ENCODE results near the gene MXRA8.

Gene MXRA8

DNA sequence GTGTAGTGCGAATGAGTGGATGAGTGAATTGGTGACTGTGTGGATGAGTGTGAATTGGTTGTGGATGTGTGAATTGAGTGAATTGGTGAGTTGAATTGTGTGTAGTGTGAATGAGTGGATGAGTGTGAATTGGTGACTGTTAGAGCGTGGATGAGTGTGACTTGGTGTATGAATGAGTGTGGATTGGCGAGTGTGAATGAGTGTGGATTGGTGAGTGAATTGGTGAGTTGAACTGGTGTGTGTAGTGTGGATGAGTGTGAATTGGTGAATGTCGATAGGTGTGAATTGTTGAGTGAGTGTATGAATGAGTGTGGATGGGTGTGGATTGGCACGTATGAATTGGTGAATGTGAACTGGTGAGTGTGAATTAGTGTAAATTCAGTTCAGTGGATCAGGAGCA lies 9.0 kb upstream of the MXRA8 start:
- H3K36me3 Mint-ChIP-seq (ENCODE audit: low read depth), result no peaks in the 10 kb centered on the region
- H3K27me3 Mint-ChIP-seq, result peaks cover 7% of the 10 kb centered on the region
- no peak overlapping the region for H3K4me3 Mint-ChIP-seq
- H3K9me3 Mint-ChIP-seq, result no peaks in the 10 kb centered on the region
- no peak overlapping the region for H3K27ac Mint-ChIP-seq
- intact Hi-C loops (cut with micrococcal nuclease), result no loop called here
- H3K4me1 Mint-ChIP-seq (ENCODE audit: low read depth), result peaks cover 6% of the 10 kb centered on the region

- H3K4me3 Mint-ChIP-seq, result no peak overlapping the region
- no peaks in the 10 kb centered on the region for H3K9me3 Mint-ChIP-seq
- H3K27ac Mint-ChIP-seq, result no peak overlapping the region
- no peaks in the 10 kb centered on the region for H3K36me3 Mint-ChIP-seq (ENCODE audit: low read depth)
- peaks cover under 1% of the 10 kb centered on the region for H3K4me1 Mint-ChIP-seq (ENCODE audit: low read depth)
- intact Hi-C loops (cut with micrococcal nuclease), result no loop called here
- H3K27me3 Mint-ChIP-seq, result peaks cover 12% of the 10 kb centered on the region
These were observed 8.3 kb upstream of the MXRA8 start for GRCh38 chr1:1366699-1367066.

DNA sequence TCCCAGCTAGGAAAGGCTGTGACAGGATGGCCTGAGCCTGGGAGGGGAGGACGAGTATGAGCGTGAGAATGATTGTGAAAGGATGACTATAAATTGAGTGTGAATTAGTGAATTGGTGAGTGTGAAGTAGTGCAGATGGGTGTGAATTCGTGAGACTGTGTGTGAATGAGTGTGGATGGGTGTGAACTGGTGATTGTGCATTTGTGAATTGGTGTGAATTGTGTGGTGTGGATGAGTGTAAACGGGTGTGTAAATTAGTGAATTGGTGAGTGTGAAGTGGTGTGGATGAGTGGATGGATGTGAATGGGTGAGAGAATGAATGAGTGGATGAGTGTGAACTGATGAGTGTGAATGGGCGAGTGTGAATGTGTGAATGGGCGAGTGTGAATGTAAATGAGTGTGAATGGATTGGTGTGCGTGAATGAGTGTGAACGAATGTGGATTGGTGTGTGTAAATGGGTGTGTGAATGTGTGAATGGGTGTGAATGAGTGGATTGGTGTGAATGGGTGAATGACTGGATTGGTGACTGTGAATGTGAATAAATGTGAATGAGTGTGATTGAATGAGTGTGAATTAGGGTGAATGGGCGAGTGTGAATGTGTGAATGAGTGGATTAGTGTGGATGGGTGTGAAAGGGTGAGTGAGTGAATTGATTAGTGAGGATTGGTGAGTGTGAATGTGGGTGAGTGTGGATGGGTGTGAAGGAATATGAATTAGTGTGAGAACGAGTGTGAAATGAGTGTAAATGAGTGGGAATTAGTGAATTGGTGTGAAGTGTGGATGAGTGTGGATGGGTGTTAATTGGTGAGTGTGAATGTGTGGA lies 7.7 kb upstream of the MXRA8 start:
- H3K4me1 Mint-ChIP-seq (ENCODE audit: low read depth), result no peaks in the 10 kb centered on the region
- no peak overlapping the region for H3K27ac Mint-ChIP-seq
- H3K36me3 Mint-ChIP-seq (ENCODE audit: low read depth), result no peaks in the 10 kb centered on the region
- intact Hi-C loops (cut with micrococcal nuclease), result no loop called here
- H3K4me3 Mint-ChIP-seq, result no peak overlapping the region
- H3K27me3 Mint-ChIP-seq, result peaks cover 17% of the 10 kb centered on the region
- H3K9me3 Mint-ChIP-seq, result no peaks in the 10 kb centered on the region

- Mint-ChIP-seq H3K9me3 (no peaks in the 10 kb centered on the region), H3K36me3 (ENCODE audit: low read depth) (no peaks in the 10 kb centered on the region), H3K27ac (no peak overlapping the region), H3K4me3 (no peak overlapping the region), H3K27me3 (peaks cover 34% of the 10 kb centered on the region), H3K4me1 (ENCODE audit: low read depth) (no peaks in the 10 kb centered on the region)
- intact Hi-C loops (cut with micrococcal nuclease), result no loop called here
These were observed 5.9 kb upstream of the MXRA8 start for GRCh38 chr1:1364266-1364665.

DNA sequence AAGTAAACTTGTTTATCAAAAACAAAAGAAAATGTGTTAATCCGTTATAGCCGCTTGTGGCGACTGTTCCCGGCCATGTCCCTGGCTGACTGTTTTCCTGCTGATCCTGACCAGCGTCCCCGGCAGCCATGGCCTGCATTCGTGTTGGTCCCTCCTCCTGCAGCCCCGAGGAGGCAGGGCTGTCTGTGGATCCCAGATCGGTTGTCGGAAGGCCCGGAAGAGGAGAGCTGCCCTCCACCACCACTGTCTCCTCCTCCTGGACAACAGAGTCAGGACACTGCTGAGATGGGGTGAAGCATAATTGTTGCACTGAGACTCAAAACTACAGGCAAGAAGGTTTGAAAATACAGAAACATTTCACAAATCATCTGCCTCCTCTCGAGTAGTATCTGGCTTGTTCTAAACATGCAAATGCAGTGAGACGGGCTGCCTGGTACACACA lies 3.6 kb upstream of the MXRA8 start:
- Mint-ChIP-seq H3K4me3 (no peak overlapping the region), H3K9me3 (no peaks in the 10 kb centered on the region), H3K36me3 (ENCODE audit: low read depth) (no peaks in the 10 kb centered on the region), H3K27me3 (peaks cover 56% of the 10 kb centered on the region), H3K27ac (no peak overlapping the region), H3K4me1 (ENCODE audit: low read depth) (peaks cover 11% of the 10 kb centered on the region)
- intact Hi-C loops (cut with micrococcal nuclease), result no loop called here

DNA sequence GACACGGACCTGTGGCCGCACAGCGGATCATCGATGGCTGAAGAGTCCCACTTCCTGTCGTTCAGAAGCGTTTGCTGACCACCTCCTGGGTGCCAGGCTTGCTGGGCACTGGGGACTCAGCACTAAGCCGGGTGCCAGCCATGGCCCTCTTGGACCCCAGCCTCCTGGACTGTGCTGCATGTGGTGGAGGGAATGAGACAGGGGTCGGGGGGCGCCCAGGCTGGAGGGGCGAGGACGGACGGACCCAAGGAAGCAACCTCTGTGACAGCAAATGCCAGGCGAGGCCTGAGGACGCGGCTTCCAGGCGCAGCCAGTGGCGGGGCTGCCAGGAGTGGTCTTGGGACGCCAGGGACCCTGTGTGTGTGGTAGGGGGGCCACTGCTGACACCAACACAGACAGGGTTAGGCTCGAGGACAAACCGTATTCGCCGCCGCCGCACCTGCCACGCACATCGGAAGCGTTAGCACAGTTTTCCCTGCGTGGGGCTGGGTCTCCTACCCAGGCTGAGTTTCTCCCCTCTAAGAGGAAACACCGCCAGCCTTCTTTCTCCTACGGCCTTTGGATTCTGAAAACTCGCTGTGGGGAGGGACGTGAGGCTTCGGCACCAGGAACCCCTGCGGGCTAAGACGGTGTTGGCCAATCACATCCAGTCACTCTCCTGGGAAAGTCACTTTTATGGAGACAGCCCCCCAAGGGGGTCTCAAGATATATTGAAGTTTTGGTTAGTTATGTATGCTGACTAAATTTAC lies 3.1 kb upstream of the MXRA8 start:
- Mint-ChIP-seq H3K4me3 (no peak overlapping the region), H3K36me3 (ENCODE audit: low read depth) (no peaks in the 10 kb centered on the region), H3K4me1 (ENCODE audit: low read depth) (peaks cover 11% of the 10 kb centered on the region), H3K27me3 (peaks cover 61% of the 10 kb centered on the region), H3K27ac (no peak overlapping the region), H3K9me3 (no peaks in the 10 kb centered on the region)
- intact Hi-C loops (cut with micrococcal nuclease), result no loop called here

- Mint-ChIP-seq H3K4me3 (no peak overlapping the region), H3K9me3 (no peaks in the 10 kb centered on the region), H3K27me3 (peaks cover 67% of the 10 kb centered on the region), H3K27ac (no peak overlapping the region), H3K4me1 (ENCODE audit: low read depth) (peaks cover 11% of the 10 kb centered on the region), H3K36me3 (ENCODE audit: low read depth) (no peaks in the 10 kb centered on the region)
- intact Hi-C loops (cut with micrococcal nuclease), result no loop called here
These were observed 2.3 kb upstream of the MXRA8 start for GRCh38 chr1:1360506-1361169.

GRCh38 chr1:1359664-1360468 lies 1.5 kb upstream of the MXRA8 start:
- H3K27ac Mint-ChIP-seq, result no peak overlapping the region

DNA sequence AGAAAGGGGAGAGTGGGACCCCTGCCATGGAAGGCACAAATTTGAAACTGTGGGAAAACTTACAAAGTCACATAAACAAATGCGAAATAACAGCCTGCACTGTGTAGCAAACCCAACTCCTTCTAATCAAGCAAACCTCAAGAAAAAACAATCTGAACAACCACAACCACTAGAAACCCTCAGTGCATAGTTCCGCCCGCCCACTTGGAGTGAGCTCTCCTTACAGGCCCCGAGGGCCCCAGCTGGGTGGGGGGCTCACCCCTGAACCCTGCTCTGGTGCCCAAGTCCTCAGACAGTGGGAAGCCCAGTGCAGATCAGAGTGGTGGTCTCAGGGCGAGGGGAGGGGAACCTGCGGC lies 931 bp upstream of the MXRA8 start:
- Mint-ChIP-seq H3K4me3 (no peak overlapping the region), H3K27ac (no peak overlapping the region), H3K27me3 (peaks cover 76% of the 10 kb centered on the region)

More at GRCh38 chr1:1359664-1360468, 1.5 kb upstream of the MXRA8 start:
- no peaks in the 10 kb centered on the region for H3K36me3 Mint-ChIP-seq (ENCODE audit: low read depth)
- no peaks in the 10 kb centered on the region for H3K9me3 Mint-ChIP-seq
- intact Hi-C loops (cut with micrococcal nuclease), result no loop called here
- no peak overlapping the region for H3K4me3 Mint-ChIP-seq
- peaks cover 11% of the 10 kb centered on the region for H3K4me1 Mint-ChIP-seq (ENCODE audit: low read depth)
- peaks cover 70% of the 10 kb centered on the region for H3K27me3 Mint-ChIP-seq

GRCh38 chr1:1357871-1358432 lies 403 bp downstream of the MXRA8 start:
- Mint-ChIP-seq H3K36me3 (ENCODE audit: low read depth) (no peaks in the 10 kb centered on the region), H3K4me3 (no peak overlapping the region), H3K27me3 (peaks cover 84% of the 10 kb centered on the region), H3K4me1 (ENCODE audit: low read depth) (peaks cover 17% of the 10 kb centered on the region), H3K9me3 (no peaks in the 10 kb centered on the region), H3K27ac (no peak overlapping the region)
- intact Hi-C loops (cut with micrococcal nuclease), result no loop called here

More for the DNA sequence above, 931 bp upstream of the MXRA8 start:
- H3K4me1 Mint-ChIP-seq (ENCODE audit: low read depth), result peaks cover 11% of the 10 kb centered on the region
- no peaks in the 10 kb centered on the region for H3K36me3 Mint-ChIP-seq (ENCODE audit: low read depth)
- intact Hi-C loops (cut with micrococcal nuclease), result no loop called here
- H3K9me3 Mint-ChIP-seq, result no peaks in the 10 kb centered on the region

DNA sequence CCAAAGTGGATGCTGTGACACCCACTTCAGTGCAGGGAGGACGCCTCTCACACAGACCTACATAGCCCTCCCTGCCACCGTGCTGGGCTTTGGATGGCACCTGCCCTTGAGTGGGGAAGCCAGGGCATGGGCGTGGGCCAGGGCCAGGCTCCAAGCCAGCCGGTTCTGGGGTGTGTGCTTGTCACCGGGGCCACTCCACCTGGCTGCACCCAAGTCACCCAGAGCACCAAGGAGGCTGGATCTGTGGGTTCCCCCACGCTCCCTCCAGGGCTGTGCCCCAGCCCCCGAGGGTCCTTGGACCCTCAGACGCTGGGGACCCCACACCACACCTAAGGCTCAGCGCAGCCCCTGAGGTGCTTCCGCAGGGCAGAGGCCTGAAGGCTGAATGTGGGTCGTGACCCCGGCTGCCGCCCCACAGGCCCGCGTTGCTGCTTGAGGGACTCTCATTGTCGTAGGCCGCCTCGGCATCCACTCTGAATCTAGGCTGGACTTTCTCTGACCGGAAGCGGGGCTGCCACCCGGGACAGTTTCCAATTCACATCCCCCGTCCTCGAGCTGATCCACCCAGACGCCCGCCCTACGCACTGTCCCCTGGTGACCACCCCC lies 1.5 kb downstream of the MXRA8 start:
- intact Hi-C loops (cut with micrococcal nuclease), result no loop called here
- no peaks in the 10 kb centered on the region for H3K36me3 Mint-ChIP-seq (ENCODE audit: low read depth)
- H3K4me1 Mint-ChIP-seq (ENCODE audit: low read depth), result peaks cover 23% of the 10 kb centered on the region
- H3K4me3 Mint-ChIP-seq, result no peak overlapping the region
- H3K27me3 Mint-ChIP-seq, result peaks cover 89% of the 10 kb centered on the region
- no peaks in the 10 kb centered on the region for H3K9me3 Mint-ChIP-seq
- no peak overlapping the region for H3K27ac Mint-ChIP-seq

GRCh38 chr1:1356166-1356795 lies 2.1 kb downstream of the MXRA8 start:
- Mint-ChIP-seq H3K4me1 (ENCODE audit: low read depth) (peaks cover 26% of the 10 kb centered on the region), H3K27ac (no peak overlapping the region), H3K9me3 (no peaks in the 10 kb centered on the region), H3K36me3 (ENCODE audit: low read depth) (no peaks in the 10 kb centered on the region), H3K27me3 (peaks cover 90% of the 10 kb centered on the region), H3K4me3 (no peak overlapping the region)
- intact Hi-C loops (cut with micrococcal nuclease), result no loop called here

DNA sequence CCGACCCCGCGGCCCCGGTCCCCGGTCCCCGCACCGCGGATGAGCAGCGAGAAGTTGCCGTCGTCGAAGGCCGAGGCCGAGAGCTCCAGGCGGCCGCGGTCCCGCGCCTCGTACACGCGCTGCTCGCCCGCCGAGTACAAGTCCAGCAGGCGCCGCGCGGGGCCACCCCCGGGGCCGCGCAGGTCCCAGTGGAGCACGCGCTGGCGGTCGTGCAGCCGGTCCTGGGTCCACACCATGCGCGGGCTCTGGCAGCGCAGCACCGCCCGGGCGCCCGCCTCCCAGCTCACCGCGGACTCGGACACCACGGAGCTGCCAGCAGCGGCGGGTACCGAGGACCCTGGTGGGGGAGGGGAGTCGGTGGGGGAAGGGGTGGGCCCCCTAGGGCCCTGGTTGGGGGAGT lies 2.9 kb downstream of the MXRA8 start:
- intact Hi-C loops (cut with micrococcal nuclease), result no loop called here
- Mint-ChIP-seq H3K27me3 (peaks cover 82% of the 10 kb centered on the region), H3K4me1 (ENCODE audit: low read depth) (peaks cover 26% of the 10 kb centered on the region), H3K36me3 (ENCODE audit: low read depth) (no peaks in the 10 kb centered on the region), H3K27ac (no peak overlapping the region), H3K9me3 (no peaks in the 10 kb centered on the region), H3K4me3 (no peak overlapping the region)

Measured in dendritic cell treated with granulocyte-macrophage colony-stimulating factor and Interleukin-4, amounts not matched to agents 40 ng/mL and 50 ng/mL, for 4 days (primary cell).